GM19025 (cell line): Measurements from ENCODE around the gene C19orf73.
"Not testable (repeated sequence)": the region's sequence is repeated elsewhere in the genome, so short reads cannot be mapped to it uniquely, and the experiment has no call there.

Experiments
- ATAC-seq: cut with Tn5 transposase; IDR thresholded peaks from one replicate; pipeline ENCODE4 v1.9.1; 2021; ENCODE audit warnings: mild to moderate bottlenecking, low read depth, moderate library complexity; ENCODE audit not compliant: unreplicated experiment

The C19orf73 gene

GRCh38 chr19:49104229-49104864 is 14.6 kb downstream of the C19orf73 start:
- ATAC-seq = no peak

GRCh38 chr19:49103331-49104085 is 15.4 kb downstream of the C19orf73 start:
- ATAC-seq = no peak

- ATAC-seq = no peak
Measured at GRCh38 chr19:49102303-49102702, 16.6 kb downstream of the C19orf73 start.

GRCh38 chr19:49101160-49101559 is 17.8 kb downstream of the C19orf73 start:
- no peak for ATAC-seq

- no peak for ATAC-seq
Measured at GRCh38 chr19:49098795-49099194, 20.1 kb downstream of the C19orf73 start.

GRCh38 chr19:49097453-49098288 is 21.3 kb downstream of the C19orf73 start:
- no peak for ATAC-seq

- no peak for ATAC-seq
Measured at GRCh38 chr19:49094505-49095482, 24.1 kb downstream of the C19orf73 start.

- no peak for ATAC-seq
Measured at GRCh38 chr19:49092686-49093085, 26.3 kb downstream of the C19orf73 start.

GRCh38 chr19:49091391-49092038 is 27.4 kb downstream of the C19orf73 start:
- no peak for ATAC-seq

- ATAC-seq = no peak
Measured at GRCh38 chr19:49086296-49086695, 32.6 kb downstream of the C19orf73 start.

- no peak for ATAC-seq
Measured at GRCh38 chr19:49085868-49086232, 33.1 kb downstream of the C19orf73 start.

GRCh38 chr19:49085020-49085867 is 33.7 kb downstream of the C19orf73 start, which contains the start of gene SNRNP70:
Gene SNRNP70, plus strand, starts transcription at chr19:49085451. Its CDS starts 964 bp downstream, at chr19:49086415.
- peak; percentile 81 for ATAC-seq

GRCh38 chr19:49084206-49085019 is 34.5 kb downstream of the C19orf73 start:
- ATAC-seq = no peak

GRCh38 chr19:49081273-49081672 is 37.7 kb downstream of the C19orf73 start:
- no peak for ATAC-seq

GRCh38 chr19:49080392-49080791 is 38.6 kb downstream of the C19orf73 start:
- no peak for ATAC-seq

- not testable (repeated sequence) for ATAC-seq
Measured at GRCh38 chr19:49074869-49075268, 44.1 kb downstream of the C19orf73 start.

- no peak for ATAC-seq
Measured at GRCh38 chr19:49073514-49074378, 45.2 kb downstream of the C19orf73 start.
